GM12891 (cell line): ENCODE measurements around the gene TRAP1.
"Not testable (repeated sequence)": the region's sequence is repeated elsewhere in the genome, so short reads cannot be mapped to it uniquely, and the experiment has no call there.

Experiments
- DNase-seq: peaks from one replicate; pipeline ENCODE4 v3.0.0; 2011; ENCODE audit warnings: low spot score; ENCODE audit not compliant: insufficient read length
- FAIRE-seq: peaks from 2 replicates; lab custom pipeline; 2011; peaks lifted over from hg19 to GRCh38; lab: Jason Lieb, UNC
- PAX5 ChIP-seq: IDR thresholded peaks from 2 replicates; pipeline ENCODE4 v1.6.1; 2011; ENCODE audit warnings: low read length, moderate library complexity, mild to moderate bottlenecking; ENCODE audit not compliant: insufficient read depth, severe bottlenecking
- POLR2A ChIP-seq: IDR thresholded peaks from 2 replicates; pipeline ENCODE4 v1.6.1; 2011; ENCODE audit warnings: low read depth, low read length, control low read depth
- POLR2AphosphoS5 ChIP-seq: IDR thresholded peaks from 2 replicates; pipeline ENCODE4 v1.6.1; 2011; ENCODE audit warnings: low read depth, low read length, control low read depth
- POU2F2 ChIP-seq: IDR thresholded peaks from 2 replicates; pipeline ENCODE4 v1.6.1; 2011; ENCODE audit warnings: low read depth, mild to moderate bottlenecking, control low read depth, low read length, moderate library complexity
- SPI1 ChIP-seq: IDR thresholded peaks from 2 replicates; pipeline ENCODE4 v1.6.1; 2011; ENCODE audit warnings: low read depth, low read length, control low read depth
- TAF1 ChIP-seq: IDR thresholded peaks from 2 replicates; pipeline ENCODE4 v1.6.1; 2011; ENCODE audit warnings: low read depth, low read length, control low read depth

The TRAP1 gene

DNA sequence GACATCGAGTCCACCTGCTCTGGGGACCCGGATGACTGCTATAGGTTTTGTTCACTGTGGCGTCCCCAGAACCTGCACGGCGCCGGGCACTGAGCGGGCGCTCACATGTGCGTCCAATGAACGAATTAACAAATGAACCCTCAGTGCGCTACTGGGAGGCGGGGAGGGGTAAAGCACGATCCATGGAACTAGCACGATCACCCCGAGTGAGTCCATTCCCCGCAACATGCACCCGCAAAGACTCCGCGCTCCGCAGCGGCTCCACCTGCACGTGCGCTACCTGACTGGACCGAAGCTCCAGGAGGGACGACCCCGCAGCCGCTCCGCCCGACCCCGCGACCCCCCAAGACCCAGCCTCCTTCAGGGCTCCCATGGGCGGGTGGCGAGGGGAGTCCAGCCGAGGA lies 491 bp downstream of the TRAP1 start:
- TF ChIP-seq PAX5 = no peak
- no peak for TF ChIP-seq POLR2AphosphoS5
- TF ChIP-seq POU2F2 = no peak
- TF ChIP-seq SPI1 = no peak
- TF ChIP-seq TAF1 = no peak
- no peak; the same call in 1 of the 2 replicates for TF ChIP-seq POLR2A
- DNase-seq (no peak), FAIRE-seq (no peak)

DNA sequence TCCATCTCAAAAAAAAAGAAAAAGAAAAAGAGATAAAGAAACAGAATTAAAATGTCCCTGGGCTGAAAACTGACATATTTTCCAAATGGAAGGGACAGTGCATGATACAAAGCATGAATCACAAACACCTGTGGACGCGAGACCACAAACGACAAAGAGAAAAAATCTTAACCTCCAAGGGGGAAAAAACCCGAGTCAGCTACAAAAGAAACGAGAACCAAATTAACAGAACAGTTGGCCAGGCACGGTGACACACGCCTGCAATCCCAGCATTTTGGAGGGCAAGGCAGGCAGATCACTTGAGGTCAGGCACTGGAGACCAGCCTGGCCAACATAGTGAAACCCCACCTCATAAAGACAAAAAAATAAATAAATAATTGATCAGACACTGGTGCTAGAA lies 1.9 kb downstream of the TRAP1 start:
- no peak for TF ChIP-seq POU2F2
- no peak for TF ChIP-seq POLR2AphosphoS5
- no peak for TF ChIP-seq PAX5
- no peak for FAIRE-seq
- no peak for DNase-seq

DNA sequence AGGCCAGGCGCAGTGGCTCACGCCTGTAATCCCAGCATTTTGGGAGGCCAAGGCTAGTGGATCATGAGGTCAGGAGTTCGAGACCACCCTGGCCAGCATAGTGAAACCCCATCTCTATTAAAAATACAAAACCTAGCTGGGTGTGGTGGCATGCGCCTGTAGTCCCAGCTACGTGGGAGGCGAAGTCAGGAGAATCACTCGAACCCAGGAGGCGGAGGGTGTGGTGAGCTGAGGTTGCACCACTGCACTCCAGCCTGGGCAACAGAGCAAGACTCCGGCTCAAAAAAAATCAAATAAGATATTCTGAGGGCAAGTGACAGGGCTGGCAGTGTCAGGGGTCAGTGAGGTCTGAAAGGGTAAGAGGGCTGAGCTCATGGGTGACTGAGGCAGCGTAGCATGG lies 2.9 kb downstream of the TRAP1 start:
- not testable (repeated sequence) for DNase-seq, FAIRE-seq

- FAIRE-seq (no peak), DNase-seq (no peak)
- TF ChIP-seq POLR2AphosphoS5 = 0 out of 2 replicates have a peak, but pooled peaks have one; percentile 60
- no peak for TF ChIP-seq PAX5
Measured at GRCh38 chr16:3713587-3714242, 3.6 kb downstream of the TRAP1 start.

DNA sequence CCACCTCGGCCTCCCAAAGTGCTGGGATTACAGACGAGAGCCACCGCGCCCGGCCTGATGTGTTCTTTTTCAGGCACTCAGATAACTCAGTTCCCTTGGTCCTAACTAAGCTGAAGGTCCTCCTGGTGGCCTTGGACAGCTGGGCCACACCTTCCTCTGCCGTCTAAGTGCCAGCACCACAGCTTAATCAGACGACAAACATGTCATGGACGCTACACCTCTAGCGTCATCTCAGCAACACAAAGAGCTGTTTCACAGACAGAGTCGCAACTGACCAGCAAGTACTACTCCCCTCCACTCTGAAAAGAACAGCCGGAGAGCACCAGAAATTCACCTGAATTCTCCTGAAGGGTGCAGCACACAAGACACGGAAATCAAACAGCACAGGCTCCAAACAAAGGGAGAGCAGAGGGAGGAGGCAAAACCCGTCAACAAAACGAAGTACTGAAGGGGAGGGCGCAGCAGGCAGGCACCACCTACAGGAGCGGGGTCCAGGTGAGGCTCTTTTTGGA lies 4.4 kb downstream of the TRAP1 start:
- DNase-seq = no peak
- no peak for FAIRE-seq
- TF ChIP-seq SPI1 = no peak
- TF ChIP-seq POU2F2 = no peak
- no peak for TF ChIP-seq POLR2A
- TF ChIP-seq POLR2AphosphoS5 = no peak
- TF ChIP-seq TAF1 = no peak
- no peak for TF ChIP-seq PAX5

- TF ChIP-seq POLR2AphosphoS5 = no peak
- TF ChIP-seq POU2F2 = no peak
- TF ChIP-seq TAF1 = no peak
- no peak for TF ChIP-seq PAX5
- TF ChIP-seq SPI1 = no peak
- TF ChIP-seq POLR2A = no peak
- no peak for DNase-seq
- FAIRE-seq = peak; percentile 48
Measured at GRCh38 chr16:3706253-3707012, 10.9 kb downstream of the TRAP1 start.

- FAIRE-seq (no peak), DNase-seq (no peak)
- TF ChIP-seq POLR2A (no peak), POU2F2 (no peak), TAF1 (no peak), POLR2AphosphoS5 (no peak), SPI1 (no peak), PAX5 (no peak)
Measured at GRCh38 chr16:3702082-3702481, 15.2 kb downstream of the TRAP1 start.

DNA sequence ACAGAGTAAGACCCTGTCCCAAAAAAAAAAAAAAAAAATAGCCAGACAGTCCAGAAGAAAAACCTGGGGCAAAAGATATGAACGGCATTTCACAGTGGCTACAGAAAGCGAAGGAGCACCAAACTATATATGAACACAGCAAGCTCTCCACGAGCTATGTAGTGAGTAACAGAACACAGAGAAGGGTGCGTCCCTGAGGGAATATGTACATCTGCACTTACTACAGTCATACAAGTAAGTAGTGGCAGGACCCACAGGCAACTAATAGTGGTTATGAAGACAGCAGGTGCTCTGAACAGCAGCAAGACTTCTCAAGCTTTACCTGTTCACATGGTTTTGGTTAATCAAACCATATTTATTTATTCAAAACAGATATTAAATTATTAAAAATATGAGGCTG lies 15.8 kb downstream of the TRAP1 start:
- DNase-seq (no peak), FAIRE-seq (no peak)
- TF ChIP-seq SPI1 = no peak
- TF ChIP-seq POLR2AphosphoS5 = no peak
- TF ChIP-seq POU2F2 = no peak
- TF ChIP-seq POLR2A = no peak
- TF ChIP-seq TAF1 = no peak
- no peak for TF ChIP-seq PAX5

DNA sequence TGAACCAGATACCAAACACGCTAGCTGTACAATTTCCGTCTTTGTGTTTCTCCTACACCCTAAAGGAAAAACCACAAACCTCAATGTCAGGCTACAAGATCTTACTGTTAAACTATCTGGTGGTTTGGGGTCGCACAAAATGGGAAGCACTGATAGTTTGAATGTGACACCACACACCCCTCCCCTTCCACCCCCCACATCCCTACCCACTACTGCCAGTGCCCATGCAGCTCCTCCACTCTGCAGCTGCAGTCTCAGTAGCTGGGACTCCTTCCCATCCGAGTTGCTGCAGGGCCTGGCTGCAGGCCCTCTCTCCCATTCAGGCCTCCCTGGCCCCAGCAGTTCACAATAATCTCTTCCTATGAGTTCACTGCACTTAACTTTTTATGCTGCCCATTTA lies 18.4 kb downstream of the TRAP1 start:
- TF ChIP-seq POLR2A (no peak), PAX5 (no peak), POLR2AphosphoS5 (no peak), POU2F2 (no peak), SPI1 (no peak), TAF1 (no peak)
- no peak for DNase-seq
- no peak for FAIRE-seq
